Activated CD4-positive, alpha-beta T cell treated with anti-CD3 and anti-CD28 coated beads, Interleukin-2, Interleukin-6, amounts not matched to agents 100 ng/mL and 50 ng/mL, durations not matched to agents 16 hours and 8 hours (primary cell): Measurements from ENCODE around the gene JOSD1.
"Not testable (repeated sequence)": the region's sequence is repeated elsewhere in the genome, so short reads cannot be mapped to it uniquely, and the experiment has no call there.

Source experiments
- DNase-seq: peaks from one replicate; pipeline ENCODE4 v3.0.0-alpha.2; 2020

The JOSD1 gene

DNA sequence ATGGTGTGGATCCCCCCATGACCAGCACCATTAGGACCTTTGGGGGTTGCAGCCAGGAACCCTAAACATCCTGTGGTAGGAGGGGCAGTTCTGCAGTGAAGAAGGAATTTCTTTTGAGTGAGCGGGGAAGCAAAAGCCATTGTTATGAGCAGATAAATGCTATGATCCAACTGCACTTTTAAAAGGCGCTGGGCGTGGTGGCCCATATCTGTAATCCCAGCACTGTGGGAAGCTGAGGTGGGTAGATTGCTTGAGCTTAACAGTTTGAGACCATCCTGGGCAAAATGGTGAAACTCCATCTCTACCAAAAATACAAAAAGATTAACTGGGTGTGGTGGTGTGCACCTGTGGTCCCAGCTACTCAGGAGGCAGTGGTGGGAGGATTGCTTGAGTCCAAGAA, 24.9 kb downstream of the JOSD1 start:
- DNase-seq, result no peak

DNA sequence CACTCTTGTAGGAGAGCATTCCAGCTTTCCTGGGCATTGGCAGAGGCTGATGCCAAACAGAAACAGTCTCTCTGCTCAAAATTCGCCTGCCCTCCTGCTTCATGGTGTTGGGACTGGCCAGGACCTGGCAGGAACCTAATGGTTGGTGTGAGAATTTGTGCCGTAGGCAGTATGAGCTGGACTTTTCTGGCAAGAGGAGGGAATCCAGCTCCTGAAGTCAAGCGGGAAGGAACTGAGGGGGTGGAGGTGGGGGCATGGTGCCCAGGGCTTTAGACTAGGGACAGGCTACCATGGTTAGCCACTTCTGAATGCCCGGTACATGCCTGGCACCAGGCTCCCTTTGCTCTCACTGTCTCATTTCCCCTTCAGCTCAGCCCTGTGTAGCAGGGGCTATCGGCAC, 25.9 kb downstream of the JOSD1 start:
- no peak for DNase-seq

DNA sequence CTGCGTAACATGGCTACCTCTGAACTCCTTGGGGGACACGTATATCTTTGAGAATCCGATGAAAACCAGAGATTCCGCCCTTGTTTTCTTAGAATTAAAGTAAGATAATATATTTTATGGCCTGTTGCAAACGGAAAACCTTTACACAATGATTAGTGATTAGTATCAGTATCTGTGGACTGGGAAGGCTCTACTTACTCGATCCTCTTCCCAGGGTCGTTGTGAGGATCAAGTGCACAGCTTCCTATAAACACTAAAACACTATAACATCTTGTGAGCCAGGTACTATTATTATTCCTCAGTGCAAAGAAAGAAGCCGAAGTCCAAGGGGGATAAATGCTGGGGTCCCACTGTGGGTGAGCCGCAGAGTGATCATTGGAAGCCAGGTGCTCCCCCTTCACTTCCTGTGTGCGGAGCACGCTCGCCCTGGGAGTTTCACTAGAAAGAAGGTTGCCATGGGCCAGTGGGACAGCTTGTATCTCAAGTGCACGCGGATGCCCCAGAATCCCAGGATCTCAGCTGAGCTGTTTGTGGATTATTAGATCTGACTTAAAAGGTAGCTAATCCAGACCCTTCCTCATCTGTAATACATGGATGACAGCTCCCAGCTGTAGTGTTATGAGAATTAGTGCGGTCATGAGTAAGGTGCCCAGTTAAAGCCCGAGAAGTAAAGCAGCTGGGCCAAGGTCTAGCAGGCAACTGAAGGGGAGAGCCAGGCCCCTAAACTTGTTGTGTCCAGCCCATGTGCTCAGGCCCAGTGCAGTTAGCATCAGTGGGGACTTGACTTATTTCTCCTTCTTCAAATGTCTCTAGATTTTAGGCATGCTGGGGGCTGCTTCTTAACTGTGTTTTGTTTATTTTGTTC, 43.5 kb downstream of the JOSD1 start:
- peak; percentile 60 for DNase-seq

DNA sequence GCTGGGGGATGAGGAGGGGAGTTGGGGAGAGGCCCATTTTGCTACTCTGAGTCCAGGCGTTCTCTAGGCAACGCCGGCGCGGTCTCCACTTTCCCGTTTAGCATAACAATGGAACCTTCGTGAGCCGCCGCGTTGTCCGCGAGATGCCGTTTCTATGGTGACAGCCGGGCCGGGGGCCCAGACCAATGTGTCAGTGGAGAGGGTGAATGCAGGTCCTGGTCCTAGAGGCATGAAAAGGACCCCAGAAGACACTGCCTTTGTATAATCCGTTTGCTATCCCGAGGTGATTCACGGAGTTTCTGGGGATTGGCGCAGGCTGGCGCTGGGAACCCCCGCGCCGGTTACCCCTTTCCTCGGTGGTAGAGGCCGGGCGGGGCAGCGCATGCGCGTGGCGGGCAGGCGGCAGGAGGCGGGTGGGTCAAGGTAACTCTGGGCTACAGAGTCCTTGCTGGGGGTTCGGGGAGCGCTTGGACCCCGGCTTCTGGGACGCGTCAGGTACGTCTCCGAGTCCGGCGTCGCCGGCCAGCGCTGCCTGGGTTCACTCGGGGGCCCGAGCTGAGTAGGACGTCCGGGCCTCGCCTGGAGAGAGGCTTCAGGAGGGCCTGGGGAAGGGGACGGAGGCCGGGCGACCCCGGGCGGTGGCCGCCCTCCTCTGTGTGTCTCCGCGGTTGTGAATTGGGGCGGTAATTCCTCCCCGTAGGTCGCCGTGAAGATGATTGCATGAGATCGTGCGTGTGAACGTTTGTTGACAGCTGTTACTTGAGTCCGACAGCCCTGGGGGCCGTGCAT, 44.3 kb downstream of the JOSD1 start, which contains the start of the genes CBY1 and FAM227A:
CBY1 (plus strand) TSS at position 383 of the 789 bp plus-strand sequence. CDS start 11,417 bp downstream, outside the sequence.
FAM227A (minus strand) TSS at position 137 of the 789 bp plus-strand sequence. CDS start 6,224 bp downstream, outside the sequence.
- DNase-seq, result peak; percentile 89

DNA sequence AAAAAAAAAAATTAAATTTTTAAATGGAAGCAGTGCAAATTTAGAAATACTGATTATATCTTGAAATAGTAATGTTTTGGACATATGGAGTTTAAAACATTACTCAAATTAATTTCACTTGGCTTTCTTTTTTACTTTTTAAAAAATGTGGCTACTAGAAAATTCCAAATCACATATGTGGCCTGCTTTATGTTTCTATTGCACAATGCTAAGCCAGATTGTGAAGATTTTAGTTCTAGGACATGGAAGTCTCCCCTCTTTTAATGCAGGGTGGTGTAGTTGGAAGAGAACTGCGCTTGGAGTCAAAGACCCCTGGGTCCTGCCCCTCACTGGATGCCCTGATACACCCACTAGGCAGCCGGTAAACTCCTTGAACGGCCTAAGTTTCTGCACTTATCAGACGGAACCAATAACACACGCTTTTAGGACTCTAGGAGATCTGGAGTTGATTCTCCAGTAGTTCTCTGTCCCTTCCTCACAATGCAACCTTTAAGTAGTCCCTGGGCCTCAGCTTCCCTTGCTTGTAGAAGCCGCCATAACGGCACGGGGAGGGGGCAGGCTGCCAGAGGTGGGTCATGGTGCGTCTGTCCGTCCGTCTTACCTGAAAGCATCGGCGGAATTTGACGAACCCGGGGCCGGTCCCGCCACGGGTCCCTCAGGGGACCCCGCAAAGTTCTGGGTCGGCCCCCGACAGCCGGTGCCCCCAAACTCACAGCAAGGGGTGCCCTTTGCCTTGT, 45.1 kb downstream of the JOSD1 start:
- no peak for DNase-seq

- no peak for DNase-seq
Measured at GRCh38 chr22:38653741-38654140, 47.0 kb downstream of the JOSD1 start.

DNA sequence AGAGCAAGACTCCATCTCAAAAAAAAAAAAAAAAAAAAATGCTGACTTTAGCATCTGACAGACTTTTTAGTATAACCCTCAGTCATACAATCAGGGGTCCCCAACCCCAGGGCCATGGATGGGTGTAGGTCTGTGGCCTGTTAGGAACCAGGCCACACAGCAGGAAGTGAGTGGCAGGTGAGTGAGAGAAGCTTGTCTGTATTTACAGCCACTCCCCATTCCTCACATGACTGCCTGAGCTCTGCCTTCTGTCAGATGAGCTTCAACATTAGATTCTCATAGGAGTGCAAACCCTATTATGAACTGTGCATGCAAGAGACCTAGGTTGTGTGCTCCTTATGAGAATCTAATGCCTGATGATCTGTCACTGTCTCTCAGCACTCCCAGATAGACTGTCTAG, 47.9 kb downstream of the JOSD1 start:
- DNase-seq, result no peak

DNA sequence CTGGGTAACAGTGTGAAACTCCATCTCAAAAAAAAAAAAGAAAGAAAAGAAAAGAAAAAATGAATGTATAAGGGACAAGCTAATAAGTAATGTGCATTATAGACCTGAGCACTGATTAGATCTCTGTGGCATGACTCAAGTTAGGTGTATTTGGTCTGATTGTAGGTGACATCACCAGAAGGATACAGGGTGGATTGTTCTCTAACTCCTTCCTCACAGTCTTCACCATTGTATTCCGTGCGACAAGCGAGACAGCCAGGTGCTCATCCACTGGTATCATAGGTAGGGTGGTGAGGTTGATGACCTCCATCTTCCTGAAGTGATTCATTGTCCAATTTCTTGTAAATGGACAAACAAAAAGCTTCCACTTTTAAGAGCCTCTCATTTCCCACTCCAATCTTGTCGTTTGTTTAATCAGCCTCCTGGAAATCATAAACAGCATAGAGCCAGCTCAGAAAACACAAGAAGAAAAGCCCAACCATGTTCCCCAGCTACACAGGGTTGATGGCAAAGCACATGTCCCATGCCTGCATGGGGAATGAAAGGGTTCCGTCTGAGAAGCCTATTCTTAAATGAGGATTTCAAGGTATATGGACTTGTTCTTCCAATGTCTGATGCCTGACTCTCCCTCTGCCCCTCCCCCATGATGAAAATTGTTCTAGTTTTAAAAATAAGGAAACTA, 50.8 kb downstream of the JOSD1 start:
- no peak for DNase-seq

DNA sequence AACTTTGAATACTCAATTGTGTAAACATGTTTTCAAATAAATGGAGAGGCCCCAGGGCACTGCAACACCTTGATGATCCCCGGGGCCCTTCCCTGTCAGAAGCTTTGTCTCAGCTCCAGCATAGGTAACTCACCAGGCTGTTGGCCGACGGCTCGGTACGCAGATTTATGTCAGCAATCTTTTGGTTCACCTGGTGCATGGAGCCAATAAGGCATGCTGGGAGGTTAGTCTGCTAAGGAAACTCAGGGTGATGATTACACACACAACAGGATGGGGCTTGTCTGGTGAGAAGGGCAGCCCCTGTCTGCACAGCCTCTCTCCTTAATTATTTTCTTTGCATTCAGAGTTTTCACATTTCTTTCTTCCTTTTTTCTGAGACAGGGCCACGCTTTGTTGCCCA, 55.3 kb downstream of the JOSD1 start:
- DNase-seq, result no peak

DNA sequence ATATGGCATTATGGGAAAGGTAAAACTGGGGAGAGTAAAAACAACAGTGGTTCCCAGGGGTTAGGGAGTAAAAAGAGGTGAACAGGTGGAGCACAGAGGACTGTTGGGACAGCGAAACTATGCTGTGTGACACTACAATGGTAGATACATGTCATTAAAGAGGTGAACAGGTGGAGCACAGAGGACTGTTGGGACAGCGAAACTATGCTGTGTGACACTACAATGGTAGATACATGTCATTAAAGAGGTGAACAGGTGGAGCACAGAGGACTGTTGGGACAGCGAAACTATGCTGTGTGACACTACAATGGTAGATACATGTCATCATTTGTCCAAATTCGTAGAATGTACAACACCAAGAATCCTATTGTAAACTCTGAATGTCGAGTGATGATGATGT, 56.5 kb downstream of the JOSD1 start:
- DNase-seq, result not testable (repeated sequence)

- no peak for DNase-seq
Measured at GRCh38 chr22:38641476-38642040, 59.2 kb downstream of the JOSD1 start.

DNA sequence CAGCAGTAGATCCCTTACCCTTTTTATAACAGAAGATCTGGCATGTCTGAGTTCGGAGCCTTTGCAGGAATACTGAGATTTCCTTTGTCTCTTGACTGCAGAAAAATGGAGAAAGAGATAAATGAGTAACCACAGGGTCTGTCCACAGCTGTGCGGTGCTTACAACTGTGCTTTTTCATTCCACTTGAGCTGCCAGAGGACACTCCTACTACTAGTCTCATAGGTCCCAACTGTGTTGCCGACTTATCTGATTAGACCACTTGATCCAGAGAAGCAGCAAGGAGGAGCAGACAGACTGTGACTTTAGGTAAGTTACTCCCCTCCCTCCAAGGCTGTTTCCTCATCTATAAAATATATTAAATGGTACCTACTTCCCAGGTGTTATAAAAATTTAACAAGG, 62.0 kb downstream of the JOSD1 start:
- no peak for DNase-seq

DNA sequence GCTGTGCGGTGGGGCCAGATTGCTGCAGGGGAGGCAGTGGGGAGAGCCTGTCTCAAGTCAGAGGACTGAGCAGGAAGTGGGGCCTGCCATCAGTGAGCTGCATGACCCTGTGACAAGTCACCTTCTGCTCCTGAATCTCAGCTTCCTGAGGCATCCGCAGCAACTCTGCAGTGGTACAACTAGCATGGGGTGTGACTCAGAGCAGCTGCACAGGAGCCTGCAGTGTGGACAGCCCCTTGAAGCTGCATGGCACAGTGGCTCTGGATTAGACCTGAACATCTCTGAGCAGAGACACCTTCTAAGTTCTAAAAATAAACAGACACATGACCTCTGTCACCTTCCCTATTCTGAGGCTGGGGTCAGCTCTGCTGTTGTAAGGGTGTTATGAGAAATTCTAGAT, 62.5 kb downstream of the JOSD1 start:
- DNase-seq, result no peak
